GM23338 (cell line): Measurements from ENCODE around the gene HINT2. TPM values are rescaled to one million over a fixed set of nuclear protein-coding genes. Genes with fewer than 3 reads are reported as not detected.

Source experiments
- ATAC-seq: fragments of 200-7000 bp; cut with Tn5 transposase; 3 replicates; pipeline ENCODE4 v1.9.1; 2020
- DNase-seq: peaks from one replicate; pipeline ENCODE4 v3.0.0-alpha.2; 2015; ENCODE audit warnings: low spot score
- H2AFZ ChIP-seq: fragments of 200-600 bp; sonication (generic); 2 replicates; pipeline ENCODE4 v1.8.0; 2016; ENCODE audit warnings: antibody characterized with exemption, mild to moderate bottlenecking, moderate library complexity
- H3F3A ChIP-seq: fragments of 200-600 bp; sonication (generic); replicated peaks from 2 replicates; pipeline ENCODE4 v1.8.0; 2017; ENCODE audit warnings: antibody characterized with exemption, mixed run types, low read depth
- H3K27ac ChIP-seq: fragments of 200-600 bp; sonication (generic); 2 replicates; pipeline ENCODE4 v1.6.1; 2016; ENCODE audit warnings: low read depth
- H3K27me3 ChIP-seq: fragments of 200-600 bp; sonication (generic); 2 replicates; pipeline ENCODE4 v1.8.0; 2016; ENCODE audit warnings: mild to moderate bottlenecking, mixed run types, moderate library complexity; ENCODE audit not compliant: insufficient read depth
- H3K36me3 ChIP-seq: fragments of 200-600 bp; sonication (generic); 2 replicates; pipeline ENCODE4 v1.8.0; 2016; ENCODE audit warnings: mild to moderate bottlenecking; ENCODE audit not compliant: insufficient read depth
- H3K4me1 ChIP-seq: fragments of 200-600 bp; sonication (generic); 2 replicates; pipeline ENCODE4 v1.8.0; 2016; ENCODE audit warnings: mild to moderate bottlenecking, moderate library complexity; ENCODE audit not compliant: insufficient read depth
- H3K4me2 ChIP-seq: fragments of 200-600 bp; sonication (generic); 2 replicates; pipeline ENCODE4 v1.7.1; 2017; ENCODE audit warnings: mixed run types
- H3K4me3 ChIP-seq: fragments of 200-600 bp; sonication (generic); 2 replicates; pipeline ENCODE4 v1.6.1; 2016; ENCODE audit warnings: mixed run types
- H3K79me2 ChIP-seq: fragments of 200-600 bp; sonication (generic); replicated peaks from 2 replicates; pipeline ENCODE4 v1.8.0; 2017; ENCODE audit warnings: mild to moderate bottlenecking; ENCODE audit not compliant: insufficient read depth
- H3K9me2 ChIP-seq: fragments of 200-600 bp; sonication (generic); 2 replicates; pipeline ENCODE4 v1.8.0; 2017; ENCODE audit not compliant: insufficient read depth
- H4K20me1 ChIP-seq: fragments of 200-600 bp; sonication (generic); replicated peaks from 2 replicates; pipeline ENCODE4 v1.8.0; 2017; ENCODE audit warnings: mild to moderate bottlenecking; ENCODE audit not compliant: insufficient read depth
- H3K27ac Mint-ChIP-seq: 2 replicates; pipeline ENCODE4 v1.8.0; 2020; ENCODE audit warnings: inconsistent platforms, mild to moderate bottlenecking, moderate library complexity, mixed read lengths
- H3K27me3 Mint-ChIP-seq: 3 replicates; pipeline ENCODE4 v1.8.0; 2022; ENCODE audit warnings: low read depth, mild to moderate bottlenecking, moderate library complexity, mixed read lengths, inconsistent platforms; ENCODE audit not compliant: insufficient read depth, poor library complexity
- H3K36me3 Mint-ChIP-seq: 3 replicates; pipeline ENCODE4 v1.8.0; 2021; ENCODE audit warnings: low read depth, mild to moderate bottlenecking, inconsistent platforms, moderate library complexity, mixed read lengths
- H3K4me1 Mint-ChIP-seq: 3 replicates; pipeline ENCODE4 v1.8.0; 2020; ENCODE audit warnings: mild to moderate bottlenecking, inconsistent platforms, mixed read lengths
- H3K4me3 Mint-ChIP-seq: 3 replicates; pipeline ENCODE4 v1.8.0; 2021; ENCODE audit warnings: moderate library complexity, mild to moderate bottlenecking, inconsistent platforms, mixed read lengths
- H3K9me3 Mint-ChIP-seq: 3 replicates; pipeline ENCODE4 v1.8.0; 2020; ENCODE audit warnings: moderate library complexity, mild to moderate bottlenecking, inconsistent platforms, mixed read lengths
- CTCF ChIP-seq, 2 experiments: fragments of 200-600 bp in 1 of 2; sonication (generic) in 1 of 2; conservative IDR thresholded peaks; 2 replicates each; pipeline versions ENCODE4 v1.5.1 to v1.6.1; 2016 to 2017; ENCODE audit warnings: antibody characterized with exemption in 2 of 2, low read depth in 2 of 2, mild to moderate bottlenecking in 2 of 2, moderate library complexity in 1 of 2
- ETS1 ChIP-seq: IDR thresholded peaks from 2 replicates; pipeline ENCODE4 v1.6.1; 2016; ENCODE audit warnings: antibody characterized with exemption
- EZH2 ChIP-seq: fragments of 200-600 bp; sonication (generic); IDR thresholded peaks from one replicate; pipeline ENCODE4 v1.8.0; 2017; ENCODE audit warnings: antibody characterized with exemption, mild to moderate bottlenecking, low read depth; ENCODE audit not compliant: unreplicated experiment
- EZH2phosphoT487 ChIP-seq: fragments of 200-600 bp; sonication (generic); IDR thresholded peaks from one replicate; pipeline ENCODE4 v1.8.1; 2018; ENCODE audit warnings: antibody characterized with exemption; ENCODE audit not compliant: unreplicated experiment
- JUNB ChIP-seq: IDR thresholded peaks from one replicate; pipeline ENCODE4 v1.6.1; 2016; ENCODE audit warnings: antibody characterized with exemption; ENCODE audit not compliant: unreplicated experiment
- NANOG ChIP-seq: IDR thresholded peaks from 2 replicates; pipeline ENCODE4 v1.6.1; 2016; ENCODE audit warnings: antibody characterized with exemption, borderline replicate concordance
- POLR2AphosphoS5 ChIP-seq: IDR thresholded peaks from 2 replicates; pipeline ENCODE4 v1.6.1; 2016; ENCODE audit warnings: antibody characterized with exemption, low read depth
- REST ChIP-seq: IDR thresholded peaks from one replicate; pipeline ENCODE4 v1.6.1; 2018; ENCODE audit warnings: antibody characterized with exemption; ENCODE audit not compliant: unreplicated experiment
- STAT1 ChIP-seq: IDR thresholded peaks from one replicate; pipeline ENCODE4 v1.6.1; 2016; ENCODE audit warnings: antibody characterized with exemption; ENCODE audit not compliant: unreplicated experiment
- ZNF114 ChIP-seq: fragments of 250-450 bp; sonication (Bioruptor Pico); IDR thresholded peaks from 2 replicates; pipeline ENCODE4 v1.5.0; 2020; ENCODE audit warnings: mild to moderate bottlenecking, moderate library complexity
- ZNF331 ChIP-seq: fragments of 250-450 bp; sonication (Bioruptor Pico); IDR thresholded peaks from 2 replicates; pipeline ENCODE4 v1.5.0; 2020; ENCODE audit warnings: low read depth, mild to moderate bottlenecking, moderate library complexity
- ZNF462 ChIP-seq: fragments of 250-450 bp; sonication (Bioruptor Pico); IDR thresholded peaks from 2 replicates; pipeline ENCODE4 v1.5.0; 2020; ENCODE audit warnings: mild to moderate bottlenecking, moderate library complexity
- polyA plus RNA-seq: library from polyadenylated mRNA; unstranded; fragments of >200 nt; fragmentation: Nextera tagmentation; extraction: Ambion mirVana; gene quantifications from 2 replicates; pipeline ENCODE4 v1.2.1, GENCODE V29; 2016
- total RNA-seq: library from RNA; depleted of rRNA; stranded (reverse); fragments of >200 nt; shearing (Covaris generic); gene quantifications from 2 replicates; pipeline ENCODE4 v1.2.3, GENCODE V29; 2014

Gene HINT2
- total and polyA plus RNA-seq, 2 experiments from 2014 or later = 20.9 to 69.9 TPM

GRCh38 chr9:35767458-35767857 is 47.4 kb downstream of the HINT2 start (continued):
- TF ChIP-seq CTCF (conservative IDR thresholded peaks at IDR 0.05; ENCODE audit: low read depth in 2 of 2) (no peak), POLR2AphosphoS5 (no peak), JUNB (no peak), EZH2 (no peak), ETS1 (no peak), EZH2phosphoT487 (no peak), STAT1 (no peak), ZNF331 (no peak), ZNF114 (CRISPR knock-in tag) (no peak)

- Mint-ChIP-seq H3K36me3 (no peaks in the 10 kb centered on the region), H3K4me3 (no peak overlapping the region), H3K9me3 (no peaks in the 10 kb centered on the region), H3K4me1 (peaks cover 11% of the 10 kb centered on the region; the same call in 2 of the 3 replicates), H3K27me3 (no peaks in the 10 kb centered on the region), H3K27ac (no peak overlapping the region)
- Histone ChIP-seq H4K20me1 (peaks cover 3% of the 10 kb centered on the region; the same call in 1 of the 2 replicates), H3F3A (no peaks in the 10 kb centered on the region), H3K27ac (no peak overlapping the region), H3K9me2 (no peaks in the 10 kb centered on the region), H3K27me3 (no peaks in the 10 kb centered on the region), H3K4me1 (no peaks in the 10 kb centered on the region; the same call in 1 of the 2 replicates), H3K79me2 (peaks cover 29% of the 10 kb centered on the region), H2AFZ (no peak overlapping the region), H3K4me3 (no peak overlapping the region), H3K4me2 (no peak overlapping the region), H3K36me3 (no peaks in the 10 kb centered on the region)
- DNase-seq (no peak), ATAC-seq (no peak)
- TF ChIP-seq ZNF331 = no peak
- no peak for TF ChIP-seq POLR2AphosphoS5
- TF ChIP-seq EZH2 = no peak
- no peak for TF ChIP-seq REST
- TF ChIP-seq JUNB = no peak
- TF ChIP-seq STAT1 = no peak
- no peak for TF ChIP-seq ZNF462 (CRISPR knock-in tag)
- no peak for TF ChIP-seq NANOG
- TF ChIP-seq EZH2phosphoT487 = no peak
These were observed 47.8 kb downstream of the HINT2 start for GRCh38 chr9:35766997-35767396.
